Measurements from ENCODE around the gene PMIS2.

- TF ChIP-seq POLR2AphosphoS5 (IDR thresholded peaks at IDR 0.05; ENCODE audit: borderline replicate concordance, low read depth, low read length) = no peak
- TF ChIP-seq EZH2 (IDR thresholded peaks at IDR 0.05) = no peak
Measured at GRCh38 chr19:35596366-35596999, 10.5 kb downstream of the PMIS2 start.
